ENCODE measurements around the gene PALLD. TPM values are rescaled to one million over a fixed set of nuclear protein-coding genes. Genes with fewer than 3 reads are reported as not detected.

The PALLD gene
- total and polyA plus RNA-seq, 2 of the 8 experiments (the other 6 are each of a cell fraction or from before 2014, with no cell fraction given) = 10.5 to 25.0 TPM

- no peak overlapping the region for H2AFZ ChIP-seq (ENCODE audit: low read length)
- DNase-seq (ENCODE audit: low read depth in 1 of 2, low spot score in 2 of 2) (no peak), FAIRE-seq (no peak)
- H4K20me1 ChIP-seq (replicated peaks in 1 of 2; ENCODE audit: control insufficient read depth in 1 of 2, insufficient read depth in 2 of 2, low read length in 2 of 2) = no peaks in the 10 kb centered on the region
- H3K4me1 ChIP-seq (replicated peaks in 1 of 4; ENCODE audit: control insufficient read depth in 3 of 4, insufficient read depth in 4 of 4, low read length in 3 of 4) = no peaks in the 10 kb centered on the region
- TF ChIP-seq RXRA (IDR thresholded peaks at IDR 0.05; ENCODE audit: insufficient read depth, low read depth, low read length) = no peak
- no peak for TF ChIP-seq SAP30 (IDR thresholded peaks at IDR 0.05; ENCODE audit: insufficient read depth, insufficient replicate concordance, low read length)
- no peak for TF ChIP-seq MAX (IDR thresholded peaks at IDR 0.05)
- TF ChIP-seq POLR2AphosphoS5 (IDR thresholded peaks at IDR 0.05; ENCODE audit: low read depth, low read length) = no peak
- TF ChIP-seq CHD2 (IDR thresholded peaks at IDR 0.05; ENCODE audit: low read length) = no peak
- TF ChIP-seq SIX5 (IDR thresholded peaks at IDR 0.05; ENCODE audit: low read depth, low read length) = no peak
- TF ChIP-seq JUND (IDR thresholded peaks at IDR 0.05; ENCODE audit: low read length) = no peak
- no peaks in the 10 kb centered on the region for H3K79me1 ChIP-seq (ENCODE audit: low read depth, low read length)
- no peak overlapping the region for H3K27ac ChIP-seq (ENCODE audit: low read depth, low read length)
- no peak overlapping the region for H2BK20ac ChIP-seq (ENCODE audit: low read length)
- H2BK15ac ChIP-seq (ENCODE audit: low read length) = no peak overlapping the region
- no peak overlapping the region for H3K4me3 ChIP-seq (ENCODE audit: extremely low read depth in 1 of 4, insufficient read depth in 2 of 4, low read depth in 3 of 4, low read length in 4 of 4)
- H3K4ac ChIP-seq (replicated peaks; ENCODE audit: insufficient read length, low read depth, low read length) = no peak overlapping the region
- no peak overlapping the region for H2BK5ac ChIP-seq (ENCODE audit: low read depth, low read length)
- no peak overlapping the region for H3K23ac ChIP-seq (ENCODE audit: insufficient read length)
- no peaks in the 10 kb centered on the region for H3K23me2 ChIP-seq (ENCODE audit: low read depth, low read length)
- 90% methylated on average over 3 of the region's 3 CpGs; no CpG with 5 or more reads in 1 of the 2 experiments for WGBS, 2 experiments (ENCODE audit: extremely low coverage in 1 of 2, insufficient coverage in 1 of 2, insufficient read length in 1 of 2, insufficient replicate concordance in 2 of 2, low coverage in 1 of 2, low lambda C conversion rate in 2 of 2, missing lambda C conversion rate in 1 of 2)
- H3K79me2 ChIP-seq (ENCODE audit: control insufficient read depth in 1 of 2, insufficient read depth in 2 of 2, low read length in 2 of 2) = no peaks in the 10 kb centered on the region
- no peak overlapping the region for H2BK120ac ChIP-seq (replicated peaks; ENCODE audit: low read depth, low read length)
- H4K91ac ChIP-seq (replicated peaks; ENCODE audit: insufficient read length, low read length) = no peak overlapping the region
- H4K5ac ChIP-seq (ENCODE audit: insufficient read length, low read depth, low read length) = no peak overlapping the region
- no peak overlapping the region for H3K56ac ChIP-seq (replicated peaks; ENCODE audit: insufficient read length, low read depth, low read length)
- no peaks in the 10 kb centered on the region for H3K9me3 ChIP-seq (ENCODE audit: insufficient read depth in 2 of 2, low read depth in 1 of 2, low read length in 1 of 2)
- H4K8ac ChIP-seq (ENCODE audit: extremely low read depth, insufficient read depth, low read length) = no peak overlapping the region
- no peak overlapping the region for H3K4me2 ChIP-seq (ENCODE audit: insufficient read depth in 1 of 2, low read depth in 2 of 2, low read length in 2 of 2)
- peaks cover 0 to 13% (median 2%) of the 10 kb centered on the region in 4 experiments; a peak in 3 of 8 replicates for H3K36me3 ChIP-seq (ENCODE audit: control insufficient read depth in 2 of 4, insufficient read depth in 4 of 4, low read length in 3 of 4)
- no peak overlapping the region for H3K18ac ChIP-seq (ENCODE audit: extremely low read depth, low read length)
- H3K14ac ChIP-seq (ENCODE audit: insufficient read length) = no peak overlapping the region
- POLR2A ChIA-PET (ENCODE audit: partially characterized antibody) = no interaction called here
- no peak overlapping the region for H2BK12ac ChIP-seq (ENCODE audit: low read depth, low read length)
- CTCF ChIA-PET (ENCODE audit: partially characterized antibody) = interaction anchor here (1.0 to 10.1 kb wide), 6 partner anchors 8 to 253 kb away, joined by 3 to 60 read pairs (median 4); no protein-coding TSS in a partner anchor
- no peak overlapping the region for H3K9ac ChIP-seq (replicated peaks in 1 of 4; ENCODE audit: extremely low read depth in 1 of 4, low read depth in 3 of 4, low read length in 3 of 4)
- H2AK5ac ChIP-seq (ENCODE audit: low read depth, low read length) = no peak overlapping the region
- H3K27me3 ChIP-seq (replicated peaks in 1 of 4; ENCODE audit: control insufficient read depth in 3 of 4, extremely low read depth in 1 of 4, insufficient read depth in 3 of 4, low read length in 3 of 4) = no peaks in the 10 kb centered on the region
Measured at GRCh38 chr4:168908851-168909273, 412.0 kb downstream of the PALLD start.

Measured in H1 (cell line).